Parathyroid adenoma (tissue), 2 donors: ENCODE results near the gene ARHGAP18.

Experiments used
- H2AFZ ChIP-seq: fragments of 300-600 bp; sonication (generic); one replicate; pipeline ENCODE4 v1.7.0; 2017; ENCODE audit warnings: antibody characterized with exemption, mild to moderate bottlenecking
- H3K27ac ChIP-seq: fragments of 300-600 bp; sonication (generic); one replicate; pipeline ENCODE4 v1.7.0; 2017
- H3K27me3 ChIP-seq: fragments of 300-600 bp; sonication (generic); one replicate; pipeline ENCODE4 v1.7.0; 2017; ENCODE audit warnings: low read length; ENCODE audit not compliant: control insufficient read depth, insufficient read depth
- H3K36me3 ChIP-seq: fragments of 300-600 bp; sonication (generic); one replicate; pipeline ENCODE4 v1.7.0; 2017; ENCODE audit warnings: low read length; ENCODE audit not compliant: control insufficient read depth, insufficient read depth
- H3K4me1 ChIP-seq: fragments of 300-600 bp; sonication (generic); one replicate; pipeline ENCODE4 v1.7.0; 2017; ENCODE audit warnings: control low read depth
- H3K4me2 ChIP-seq: fragments of 300-600 bp; sonication (generic); one replicate; pipeline ENCODE4 v1.7.0; 2017; ENCODE audit warnings: low read length
- H3K4me3 ChIP-seq: fragments of 300-600 bp; sonication (generic); one replicate; pipeline ENCODE4 v1.7.0; 2017; ENCODE audit warnings: low read depth, low read length
- H3K79me2 ChIP-seq: fragments of 300-600 bp; sonication (generic); one replicate; pipeline ENCODE4 v1.7.0; 2017; ENCODE audit warnings: control low read depth
- H3K9ac ChIP-seq: fragments of 300-600 bp; sonication (generic); one replicate; pipeline ENCODE4 v1.7.0; 2017; ENCODE audit warnings: mild to moderate bottlenecking
- H3K9me3 ChIP-seq: fragments of 300-600 bp; sonication (generic); one replicate; pipeline ENCODE4 v1.7.0; 2017; ENCODE audit warnings: low read length; ENCODE audit not compliant: control insufficient read depth
- TF ChIP-seq, protein P1 (sequence below): fragments of 300-600 bp; sonication (generic); IDR thresholded peaks from one replicate; pipeline ENCODE4 v1.7.0; 2017; ENCODE audit warnings: antibody characterized with exemption, mild to moderate bottlenecking
- donor health status: primary hyperparathyroidism.

ARHGAP18 gene

DNA sequence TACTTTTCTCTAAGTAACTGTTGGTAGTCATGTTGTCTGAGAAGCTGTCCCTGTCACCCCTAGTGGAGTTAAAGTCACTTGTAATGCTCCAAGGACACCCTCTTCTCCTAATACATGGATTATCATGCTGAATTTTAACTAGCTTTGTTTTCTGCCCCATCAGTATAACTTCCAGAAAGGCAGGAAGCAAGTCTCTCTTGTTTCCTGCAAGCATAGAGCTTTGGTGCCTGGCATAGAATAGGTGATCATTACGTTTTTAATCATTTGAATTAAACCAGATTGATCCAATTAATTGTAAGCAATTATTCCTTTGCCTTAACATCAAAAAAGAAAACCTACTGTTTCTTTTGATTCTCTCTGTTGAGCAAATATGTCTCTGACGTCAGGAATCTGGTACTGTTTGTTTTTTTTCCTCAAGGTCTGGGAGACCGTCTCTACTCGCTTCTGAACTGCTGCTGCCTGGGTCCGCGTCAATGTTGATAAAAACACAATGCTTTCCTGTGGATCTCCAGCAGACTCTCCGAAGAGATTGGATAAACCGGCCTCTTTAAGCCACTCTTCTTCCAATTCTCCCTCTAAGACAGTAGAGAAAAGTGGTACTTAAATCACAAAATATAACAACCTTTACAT, 71.8 kb downstream of the ARHGAP18 start:
- no peak overlapping the region for H3K9ac ChIP-seq
- no peak overlapping the region for H3K4me2 ChIP-seq
- H3K27me3 ChIP-seq, result no peaks in the 10 kb centered on the region
- peaks cover 1% of the 10 kb centered on the region for H3K79me2 ChIP-seq
- no peaks in the 10 kb centered on the region for H3K4me1 ChIP-seq
- peak overlapping the region; percentile 30 for H3K27ac ChIP-seq
- no peak overlapping the region for H3K4me3 ChIP-seq
- H2AFZ ChIP-seq, result peak overlapping the region; percentile 40
- TF ChIP-seq, protein P1, sequence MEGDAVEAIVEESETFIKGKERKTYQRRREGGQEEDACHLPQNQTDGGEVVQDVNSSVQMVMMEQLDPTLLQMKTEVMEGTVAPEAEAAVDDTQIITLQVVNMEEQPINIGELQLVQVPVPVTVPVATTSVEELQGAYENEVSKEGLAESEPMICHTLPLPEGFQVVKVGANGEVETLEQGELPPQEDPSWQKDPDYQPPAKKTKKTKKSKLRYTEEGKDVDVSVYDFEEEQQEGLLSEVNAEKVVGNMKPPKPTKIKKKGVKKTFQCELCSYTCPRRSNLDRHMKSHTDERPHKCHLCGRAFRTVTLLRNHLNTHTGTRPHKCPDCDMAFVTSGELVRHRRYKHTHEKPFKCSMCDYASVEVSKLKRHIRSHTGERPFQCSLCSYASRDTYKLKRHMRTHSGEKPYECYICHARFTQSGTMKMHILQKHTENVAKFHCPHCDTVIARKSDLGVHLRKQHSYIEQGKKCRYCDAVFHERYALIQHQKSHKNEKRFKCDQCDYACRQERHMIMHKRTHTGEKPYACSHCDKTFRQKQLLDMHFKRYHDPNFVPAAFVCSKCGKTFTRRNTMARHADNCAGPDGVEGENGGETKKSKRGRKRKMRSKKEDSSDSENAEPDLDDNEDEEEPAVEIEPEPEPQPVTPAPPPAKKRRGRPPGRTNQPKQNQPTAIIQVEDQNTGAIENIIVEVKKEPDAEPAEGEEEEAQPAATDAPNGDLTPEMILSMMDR, result no peak
- no peaks in the 10 kb centered on the region for H3K36me3 ChIP-seq
- no peaks in the 10 kb centered on the region for H3K9me3 ChIP-seq

DNA sequence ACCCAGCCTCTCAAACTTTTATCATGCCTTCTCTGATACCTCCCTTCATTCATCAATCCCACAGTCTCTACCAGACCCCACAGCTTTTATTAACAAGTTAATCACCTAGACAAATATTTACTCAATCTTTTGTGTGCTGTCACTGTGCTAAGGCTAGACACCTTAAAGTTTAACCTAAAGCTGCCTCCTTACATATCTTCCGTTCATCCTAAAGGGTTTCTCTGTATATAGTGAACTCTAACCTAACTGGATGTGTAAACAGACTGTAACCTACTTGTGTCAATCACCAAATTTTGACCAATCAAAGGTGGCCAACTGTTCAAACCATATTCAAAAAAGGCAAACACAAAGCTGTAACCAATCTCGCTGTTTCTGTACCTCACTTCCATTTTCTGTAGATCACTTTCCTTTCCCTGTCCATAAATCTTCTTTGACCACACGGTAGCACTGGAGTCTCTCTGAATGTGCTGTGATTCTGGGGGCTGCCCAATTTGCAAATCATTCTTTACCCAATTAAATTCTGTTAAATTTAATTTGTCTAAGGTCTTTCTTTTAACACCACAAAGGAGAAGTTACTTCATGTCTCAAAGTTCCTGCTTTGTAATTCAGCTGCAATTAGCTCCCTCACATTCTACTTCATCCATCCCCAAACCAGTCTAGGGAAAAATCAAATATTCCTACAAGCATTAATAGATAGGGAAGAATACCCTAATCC, 72.5 kb downstream of the ARHGAP18 start:
- Histone ChIP-seq H3K4me3 (no peak overlapping the region), H3K9me3 (no peaks in the 10 kb centered on the region), H3K4me2 (no peak overlapping the region), H3K27me3 (no peaks in the 10 kb centered on the region), H3K4me1 (no peaks in the 10 kb centered on the region), H2AFZ (no peak overlapping the region), H3K27ac (peak overlapping the region; percentile 18), H3K79me2 (no peaks in the 10 kb centered on the region), H3K36me3 (no peaks in the 10 kb centered on the region), H3K9ac (no peak overlapping the region)
- TF ChIP-seq, protein P1, result no peak

DNA sequence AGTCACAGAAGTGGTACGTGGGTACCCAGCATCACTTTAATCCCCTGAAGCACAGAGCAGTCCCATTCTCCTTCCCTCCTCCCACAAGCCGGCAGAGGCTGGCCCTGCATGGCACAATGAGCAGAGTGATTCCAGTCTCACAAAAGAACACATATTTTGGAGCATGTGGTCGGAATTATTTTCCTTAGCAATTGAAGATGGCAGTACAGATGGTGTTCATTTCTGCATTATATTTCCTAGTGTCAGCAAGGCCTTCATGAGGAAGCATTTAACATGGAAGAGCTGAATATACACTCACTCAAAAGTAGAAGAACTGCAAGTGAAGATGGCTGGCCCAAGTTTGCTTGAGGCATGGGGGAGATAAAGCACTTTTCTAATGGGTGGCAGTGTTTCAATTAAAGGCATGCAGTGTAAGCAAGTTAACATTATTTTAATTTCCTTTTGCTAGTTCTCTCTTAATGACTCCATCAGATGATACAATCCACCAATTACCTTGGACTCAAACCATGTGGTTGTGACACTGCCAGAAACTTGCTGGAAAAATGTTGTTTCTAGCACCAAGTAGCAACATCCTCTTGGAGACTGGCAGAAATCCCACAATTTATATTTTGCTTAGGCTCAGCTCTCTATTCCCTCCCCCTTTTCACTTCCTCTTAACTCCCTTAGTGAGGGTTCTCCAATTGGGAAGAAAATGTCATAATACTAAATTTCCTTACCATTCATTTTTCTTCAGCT, 74.4 kb downstream of the ARHGAP18 start:
- H2AFZ ChIP-seq, result no peak overlapping the region
- no peak overlapping the region for H3K27ac ChIP-seq
- H3K27me3 ChIP-seq, result no peaks in the 10 kb centered on the region
- no peak overlapping the region for H3K4me2 ChIP-seq
- no peak overlapping the region for H3K9ac ChIP-seq
- no peaks in the 10 kb centered on the region for H3K79me2 ChIP-seq
- H3K36me3 ChIP-seq, result no peaks in the 10 kb centered on the region
- H3K4me3 ChIP-seq, result no peak overlapping the region
- H3K9me3 ChIP-seq, result no peaks in the 10 kb centered on the region
- TF ChIP-seq, protein P1, result no peak
- no peaks in the 10 kb centered on the region for H3K4me1 ChIP-seq

DNA sequence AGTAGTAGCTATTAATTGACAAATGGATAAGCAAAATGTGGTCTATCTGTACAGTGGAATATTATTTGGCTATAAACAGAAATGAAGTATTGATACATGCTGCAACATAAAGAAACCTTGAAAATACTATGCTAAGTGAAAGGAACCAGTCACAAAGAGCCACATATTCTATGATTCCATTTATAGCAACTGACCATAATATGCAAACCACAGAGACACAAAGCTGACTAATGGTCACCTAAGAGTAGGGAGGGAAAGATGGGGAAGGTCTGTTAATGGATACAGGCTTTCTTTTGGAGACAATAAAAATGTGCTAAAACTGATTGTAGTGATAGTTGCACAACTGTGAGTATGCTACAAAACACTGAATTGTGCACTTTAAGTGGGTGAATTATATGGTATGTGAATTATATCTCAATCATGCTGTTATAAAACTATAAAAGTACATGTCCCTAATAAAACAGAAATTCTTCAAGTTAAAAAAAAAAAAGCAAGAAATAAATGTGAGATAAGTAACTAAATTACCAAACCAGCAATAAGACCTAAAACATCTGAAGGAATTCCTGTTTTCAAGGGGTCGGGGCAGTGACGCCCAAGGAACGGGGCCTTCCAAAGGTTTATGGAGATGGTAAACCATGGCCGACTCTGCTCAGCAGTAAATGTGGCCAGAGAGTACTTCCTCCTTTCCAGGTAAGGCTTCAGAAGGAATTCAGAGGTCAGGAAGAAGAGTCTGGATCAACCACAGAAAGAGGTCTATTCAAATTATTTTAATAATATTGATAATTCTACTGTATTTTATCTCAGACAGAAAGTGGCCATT, 75.4 kb downstream of the ARHGAP18 start:
- Histone ChIP-seq H3K27ac (no peak overlapping the region), H3K9ac (no peak overlapping the region), H3K9me3 (no peaks in the 10 kb centered on the region), H3K36me3 (no peaks in the 10 kb centered on the region), H2AFZ (no peak overlapping the region), H3K4me3 (no peak overlapping the region), H3K4me1 (no peaks in the 10 kb centered on the region), H3K4me2 (no peak overlapping the region), H3K79me2 (no peaks in the 10 kb centered on the region), H3K27me3 (no peaks in the 10 kb centered on the region)
- TF ChIP-seq, protein P1, result no peak
